Peyer's patch (tissue), 4 donors: ENCODE measurements around the gene MAML3.

Experiments
- POLR2A ChIP-seq, 2 donors: fragments of 450-650 bp; IDR thresholded peaks; one replicate each; pipeline ENCODE4 v1.5.1; 2017; ENCODE audit warnings: antibody characterized with exemption in 2 of 2, mild to moderate bottlenecking in 2 of 2, moderate library complexity in 2 of 2
- TF ChIP-seq, protein P1 (sequence below), 6 experiments: fragments of 450-650 bp in 4 of 6; fragments of 200-600 bp in 2 of 6; sonication (generic) in 1 of 6; IDR thresholded peaks; one replicate each; pipeline ENCODE4 v1.5.1; 2017 to 2019; ENCODE audit warnings: antibody characterized with exemption in 6 of 6, mild to moderate bottlenecking in 3 of 6, moderate library complexity in 1 of 6

DNA sequence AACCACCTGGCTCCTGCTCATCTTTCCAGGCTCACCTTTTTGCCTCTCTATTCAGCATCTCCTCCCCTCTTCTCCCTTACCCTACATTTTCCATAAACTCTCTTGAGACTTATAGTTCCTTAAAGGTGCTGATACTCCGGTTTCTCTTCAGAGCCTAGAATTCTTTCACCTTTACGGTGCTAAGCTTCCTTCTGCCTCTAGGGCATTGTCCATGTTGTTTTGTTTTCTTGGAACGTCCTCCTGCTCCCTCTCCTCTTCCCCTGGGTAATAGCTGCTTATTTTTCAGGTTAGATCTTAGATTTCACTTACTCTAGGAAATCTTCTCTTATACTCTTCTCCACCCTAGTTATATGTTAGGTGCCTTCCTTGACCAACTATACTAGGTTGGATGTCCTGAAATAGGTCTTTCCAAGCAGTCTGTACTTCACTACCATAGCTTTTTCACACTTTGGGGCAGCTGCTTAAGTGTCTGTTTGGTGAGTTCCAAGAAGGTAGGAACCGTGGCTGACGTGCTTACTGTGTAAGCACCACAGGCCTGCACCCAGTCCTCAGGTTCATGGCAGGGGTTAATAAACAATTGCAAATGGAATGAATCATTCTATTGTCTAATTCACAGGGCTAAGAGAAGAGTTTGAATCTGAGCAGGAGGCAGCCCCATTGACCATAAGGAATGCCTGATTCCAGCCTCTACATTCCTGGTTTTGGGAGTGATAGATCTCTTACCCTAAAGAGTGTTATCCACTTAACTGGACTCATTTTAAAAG lies 260.8 kb downstream of the MAML3 start:
- TF ChIP-seq, protein P1, sequence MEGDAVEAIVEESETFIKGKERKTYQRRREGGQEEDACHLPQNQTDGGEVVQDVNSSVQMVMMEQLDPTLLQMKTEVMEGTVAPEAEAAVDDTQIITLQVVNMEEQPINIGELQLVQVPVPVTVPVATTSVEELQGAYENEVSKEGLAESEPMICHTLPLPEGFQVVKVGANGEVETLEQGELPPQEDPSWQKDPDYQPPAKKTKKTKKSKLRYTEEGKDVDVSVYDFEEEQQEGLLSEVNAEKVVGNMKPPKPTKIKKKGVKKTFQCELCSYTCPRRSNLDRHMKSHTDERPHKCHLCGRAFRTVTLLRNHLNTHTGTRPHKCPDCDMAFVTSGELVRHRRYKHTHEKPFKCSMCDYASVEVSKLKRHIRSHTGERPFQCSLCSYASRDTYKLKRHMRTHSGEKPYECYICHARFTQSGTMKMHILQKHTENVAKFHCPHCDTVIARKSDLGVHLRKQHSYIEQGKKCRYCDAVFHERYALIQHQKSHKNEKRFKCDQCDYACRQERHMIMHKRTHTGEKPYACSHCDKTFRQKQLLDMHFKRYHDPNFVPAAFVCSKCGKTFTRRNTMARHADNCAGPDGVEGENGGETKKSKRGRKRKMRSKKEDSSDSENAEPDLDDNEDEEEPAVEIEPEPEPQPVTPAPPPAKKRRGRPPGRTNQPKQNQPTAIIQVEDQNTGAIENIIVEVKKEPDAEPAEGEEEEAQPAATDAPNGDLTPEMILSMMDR (IDR thresholded peaks at IDR 0.05): no peak
- no peak for TF ChIP-seq POLR2A (IDR thresholded peaks at IDR 0.05)
